Stimulated activated CD8-positive, alpha-beta memory T cell treated with anti-CD3 and anti-CD28 coated beads, Interleukin-15, amount 100 ng/mL, for 1 hour (primary cell): ENCODE data around the gene CHTF18.
"Not testable (repeated sequence)": the region's sequence is repeated elsewhere in the genome, so short reads cannot be mapped to it uniquely, and the experiment has no call there.

Source experiments
- DNase-seq: peaks from one replicate; pipeline ENCODE4 v3.0.0-alpha.2; 2020; ENCODE audit warnings: low read depth

CHTF18 gene

GRCh38 chr16:788399-789126 is at the start of gene CHTF18:
Gene CHTF18, plus strand, starts transcription at chr16:788620. Its CDS starts 65 bp downstream, at chr16:788685.
- peak; percentile 82 for DNase-seq

- no peak for DNase-seq
These were observed 48.6 kb upstream of the CHTF18 start for GRCh38 chr16:739560-740458.

- no peak for DNase-seq
These were observed 48.0 kb upstream of the CHTF18 start for GRCh38 chr16:740459-740763.

- DNase-seq, result peak; percentile 81
These were observed 47.5 kb upstream of the CHTF18 start, which contains the start of gene CIAO3 for GRCh38 chr16:740764-741505. Gene CIAO3, minus strand, starts transcription at chr16:740997. Its CDS starts 12 bp downstream, at chr16:740985.

GRCh38 chr16:741986-742629 is 46.3 kb upstream of the CHTF18 start:
- DNase-seq, result no peak

GRCh38 chr16:742894-743293 is 45.5 kb upstream of the CHTF18 start:
- not testable (repeated sequence) for DNase-seq

GRCh38 chr16:743794-744500 is 44.5 kb upstream of the CHTF18 start:
- DNase-seq, result no peak

GRCh38 chr16:745739-746138 is 42.7 kb upstream of the CHTF18 start:
- DNase-seq, result no peak

GRCh38 chr16:746637-747036 is 41.8 kb upstream of the CHTF18 start:
- no peak for DNase-seq

GRCh38 chr16:747978-748746 is 40.3 kb upstream of the CHTF18 start:
- DNase-seq, result no peak

GRCh38 chr16:749010-749409 is 39.4 kb upstream of the CHTF18 start:
- no peak for DNase-seq

GRCh38 chr16:750485-750884 is 37.9 kb upstream of the CHTF18 start:
- DNase-seq, result no peak

- no peak for DNase-seq
These were observed 37.0 kb upstream of the CHTF18 start for GRCh38 chr16:751152-752006.

GRCh38 chr16:752007-752312 is 36.5 kb upstream of the CHTF18 start:
- DNase-seq, result no peak

GRCh38 chr16:754121-754607 is 34.3 kb upstream of the CHTF18 start:
- DNase-seq, result not testable (repeated sequence)

GRCh38 chr16:754656-755055 is 33.8 kb upstream of the CHTF18 start:
- no peak for DNase-seq

GRCh38 chr16:756428-756827 is 32.0 kb upstream of the CHTF18 start:
- no peak for DNase-seq

GRCh38 chr16:759110-759910 is 29.1 kb upstream of the CHTF18 start:
- no peak for DNase-seq

GRCh38 chr16:760065-760464 is 28.4 kb upstream of the CHTF18 start:
- DNase-seq, result no peak
